Endothelial cell of umbilical vein (primary cell): Measurements from ENCODE around the gene SGK2. TPM values are rescaled to one million over a fixed set of nuclear protein-coding genes. Genes with fewer than 3 reads are reported as not detected.

Source experiments
- BruUV-seq: library from RNA; stranded (reverse); fragments of 400-500 nt; replicated peaks from 2 replicates; lab custom pipeline; 2021; lab: Mats Ljungman, UMichigan
- CTCF ChIA-PET: fragments of 300-600, 350-600 bp; sonication (Branson Sonifier 250); formaldehyde crosslinking; loops from one replicate; lab custom pipeline; 2021; ENCODE audit warnings: antibody characterized with exemption, inconsistent platforms; lab: Charles Lee
- POLR2A ChIA-PET: fragments of 300-600, 350-600 bp; sonication (Branson Sonifier 250); formaldehyde crosslinking; loops from one replicate; lab custom pipeline; 2021; ENCODE audit warnings: antibody characterized with exemption, inconsistent platforms; lab: Charles Lee
- DNase-seq: peaks from one replicate; pipeline ENCODE4 v3.0.0-alpha.2; 2011; ENCODE audit warnings: low read depth, low spot score
- FAIRE-seq: peaks from 2 replicates; lab custom pipeline; 2011; peaks lifted over from hg19 to GRCh38; lab: Jason Lieb, UNC
- H2AFZ ChIP-seq: 2 replicates; pipeline ENCODE4 v1.6.0; 2012; ENCODE audit warnings: low read depth, low read length, control low read depth, inconsistent platforms
- H3K27ac ChIP-seq: 2 replicates; pipeline ENCODE4 v1.5.1; 2011; ENCODE audit warnings: low read depth, mild to moderate bottlenecking, control low read depth, low read length, moderate library complexity; ENCODE audit not compliant: insufficient read depth
- H3K27me3 ChIP-seq, 2 experiments: 2 replicates each; pipeline versions ENCODE4 v1.6.0 to v1.6.1; 2011; ENCODE audit warnings: low read length in 2 of 2, mixed read lengths in 1 of 2; ENCODE audit not compliant: control insufficient read depth in 2 of 2, insufficient read depth in 2 of 2
- H3K36me3 ChIP-seq, 2 experiments: 2 replicates in 1 of 2; 3 replicates in 1 of 2; pipeline ENCODE4 v1.5.1; 2011; ENCODE audit warnings: low read length in 2 of 2, mild to moderate bottlenecking in 1 of 2, moderate library complexity in 1 of 2; ENCODE audit not compliant: control insufficient read depth in 2 of 2, insufficient read depth in 2 of 2; ENCODE audit errors: extremely low read depth in 1 of 2
- H3K4me1 ChIP-seq: 3 replicates; pipeline ENCODE4 v1.5.1; 2011; ENCODE audit warnings: mild to moderate bottlenecking, low read length; ENCODE audit not compliant: control insufficient read depth, insufficient read depth; ENCODE audit errors: extremely low read depth
- H3K4me2 ChIP-seq: 2 replicates; pipeline ENCODE4 v1.6.1; 2011; ENCODE audit warnings: low read length, control low read depth, mixed read lengths; ENCODE audit not compliant: insufficient read depth
- H3K4me3 ChIP-seq, 3 experiments: fragments of 200-600 bp in 1 of 3; sonication (generic), shearing (Covaris generic) in 1 of 3; replicated peaks in 1 of 3; 2 replicates each; pipeline ENCODE4 v1.5.1; 2011 to 2016; ENCODE audit warnings: control low read depth in 3 of 3, low read length in 3 of 3, mild to moderate bottlenecking in 2 of 3, inconsistent platforms in 1 of 3, low read depth in 1 of 3, moderate library complexity in 1 of 3; ENCODE audit not compliant: insufficient read depth in 1 of 3
- H3K79me2 ChIP-seq: 2 replicates; pipeline ENCODE4 v1.6.0; 2012; ENCODE audit warnings: low read length, inconsistent platforms; ENCODE audit not compliant: control insufficient read depth, insufficient read depth
- H3K9ac ChIP-seq: replicated peaks from 2 replicates; pipeline ENCODE3; 2011; ENCODE audit warnings: low read length, control low read depth; ENCODE audit not compliant: insufficient read depth; ENCODE audit errors: extremely low read depth
- H3K9me1 ChIP-seq: replicated peaks from 3 replicates; pipeline ENCODE4 v1.6.0; 2011; ENCODE audit warnings: mild to moderate bottlenecking, low read length; ENCODE audit not compliant: control insufficient read depth, insufficient read depth; ENCODE audit errors: extremely low read depth
- H3K9me3 ChIP-seq: replicated peaks from 2 replicates; pipeline ENCODE4 v1.5.1; 2012; ENCODE audit warnings: low read length, inconsistent platforms; ENCODE audit not compliant: control insufficient read depth, insufficient read depth
- H4K20me1 ChIP-seq: replicated peaks from 2 replicates; pipeline ENCODE3; 2011; ENCODE audit warnings: mild to moderate bottlenecking, low read length; ENCODE audit not compliant: control insufficient read depth, insufficient read depth; ENCODE audit errors: extremely low read depth
- EZH2 ChIP-seq: IDR thresholded peaks from 2 replicates; pipeline ENCODE4 v1.6.1; 2012; ENCODE audit warnings: borderline replicate concordance, low read depth, mild to moderate bottlenecking, moderate library complexity, low read length, inconsistent platforms; ENCODE audit not compliant: severe bottlenecking
- FOS ChIP-seq: IDR thresholded peaks from 2 replicates; pipeline ENCODE4 v1.6.1; 2011; ENCODE audit warnings: mild to moderate bottlenecking, low read length, moderate library complexity, borderline replicate concordance; ENCODE audit not compliant: insufficient read depth
- GATA2 ChIP-seq: IDR thresholded peaks from 2 replicates; pipeline ENCODE4 v1.7.0; 2011; ENCODE audit warnings: low read depth, mild to moderate bottlenecking, moderate library complexity, mixed read lengths, low read length; ENCODE audit not compliant: insufficient read length, insufficient read depth
- JUN ChIP-seq: IDR thresholded peaks from 2 replicates; pipeline ENCODE4 v1.6.1; 2011; ENCODE audit warnings: borderline replicate concordance, low read depth; ENCODE audit not compliant: insufficient read length, insufficient read depth
- MYC ChIP-seq: IDR thresholded peaks from one replicate; pipeline ENCODE4 v1.6.1; 2011; ENCODE audit warnings: mild to moderate bottlenecking, low read depth, low read length
- POLR2A ChIP-seq: IDR thresholded peaks from 2 replicates; pipeline ENCODE4 v1.6.1; 2012; ENCODE audit warnings: low read depth, mild to moderate bottlenecking, control low read depth, low read length
- POLR2AphosphoS5 ChIP-seq: IDR thresholded peaks from 2 replicates; pipeline ENCODE4 v1.6.1; 2012; ENCODE audit warnings: low read depth, mild to moderate bottlenecking, control low read depth, low read length, moderate library complexity; ENCODE audit not compliant: insufficient read depth
- dilution Hi-C: fragments of 300-500 bp; cut with MboI; formaldehyde crosslinking; loops from one replicate; pipeline ENCODE4 v1.15.0; 2019; ENCODE audit warnings: low sequenced_read_pairs; ENCODE audit not compliant: extremely low pct_ligation_motif_present
- intact Hi-C: fragments of 100-400 bp; cut with micrococcal nuclease; formaldehyde crosslinking; loops from one replicate; pipeline ENCODE4 v1.10.0; 2022
- polyA plus RNA-seq, 4 experiments: library from polyadenylated mRNA; depleted of rRNA in 3 of 4; stranded (reverse) in 3 of 4; unstranded in 1 of 4; fragments of >200 nt; gene quantifications; 2 replicates each; pipeline versions ENCODE4 v1.2.1 to v1.2.3, GENCODE V29; 2011 to 2012; ENCODE audit warnings: missing spikeins in 1 of 4
- total RNA-seq: library from RNA; stranded (reverse); gene quantifications from 2 replicates; pipeline ENCODE4 v1.2.3, GENCODE V29; 2021
- TF ChIP-seq, protein P1 (sequence below): IDR thresholded peaks from 2 replicates; pipeline ENCODE4 v1.6.1; 2011; ENCODE audit not compliant: insufficient read depth, insufficient read length
- TF ChIP-seq, protein P2 (sequence below), 2 donors: IDR thresholded peaks; 1 replicate in 1 of 2; 2 replicates in 1 of 2; pipeline ENCODE4 v1.5.1; 2011; ENCODE audit warnings: low read length in 2 of 2, mild to moderate bottlenecking in 2 of 2, moderate library complexity in 2 of 2, control low read depth in 1 of 2, inconsistent platforms in 1 of 2, low read depth in 1 of 2; ENCODE audit not compliant: insufficient read depth in 1 of 2; ENCODE audit errors: extremely low read depth in 1 of 2

SGK2 gene
- total and polyA plus RNA-seq, 2 donors (not counting 3 experiments of a cell fraction or from before 2014, with no cell fraction given), result 0.21 to 0.27 TPM

DNA sequence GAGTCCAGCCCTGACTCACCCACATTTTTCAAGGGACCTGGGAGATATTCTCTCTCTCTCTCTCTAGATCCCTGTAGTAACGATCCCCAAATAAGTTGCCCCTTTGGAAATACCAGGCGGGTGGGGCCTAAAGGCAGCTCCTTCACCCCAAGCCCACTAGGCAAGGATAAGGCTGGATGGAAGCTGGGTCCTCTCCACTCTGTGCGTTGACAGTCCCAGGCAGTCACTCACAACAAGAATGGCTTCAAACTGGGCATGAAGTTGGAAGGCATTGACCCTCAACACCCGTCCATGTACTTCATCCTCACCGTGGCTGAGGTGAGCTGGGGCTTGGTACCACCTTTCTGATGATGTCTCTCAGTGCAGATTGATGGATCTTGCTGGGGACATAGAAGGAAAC lies 29.8 kb upstream of the SGK2 start:
- H4K20me1 ChIP-seq, result no peaks in the 10 kb centered on the region
- ChIA-PET POLR2A (no interaction called here), CTCF (interaction anchor here (0.6 to 6.9 kb wide), 5 partner anchors 9 to 219 kb away, joined by 3 to 48 read pairs (median 5); no protein-coding TSS in a partner anchor)
- DNase-seq, result no peak
- no peaks in the 10 kb centered on the region for H3K36me3 ChIP-seq
- BruUV-seq, result no TSS peak
- no peak overlapping the region for H3K27ac ChIP-seq
- no peak overlapping the region for H3K9ac ChIP-seq
- no peak overlapping the region for H2AFZ ChIP-seq
- H3K9me3 ChIP-seq, result no peaks in the 10 kb centered on the region
- no peak overlapping the region for H3K4me2 ChIP-seq
- TF ChIP-seq JUN, result no peak
- TF ChIP-seq EZH2, result no peak
- TF ChIP-seq FOS, result no peak
- TF ChIP-seq POLR2AphosphoS5, result no peak
- no peak for TF ChIP-seq POLR2A
- TF ChIP-seq, protein P1, sequence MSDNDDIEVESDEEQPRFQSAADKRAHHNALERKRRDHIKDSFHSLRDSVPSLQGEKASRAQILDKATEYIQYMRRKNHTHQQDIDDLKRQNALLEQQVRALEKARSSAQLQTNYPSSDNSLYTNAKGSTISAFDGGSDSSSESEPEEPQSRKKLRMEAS, result no peak
- no peak for TF ChIP-seq GATA2
- TF ChIP-seq, protein P2, sequence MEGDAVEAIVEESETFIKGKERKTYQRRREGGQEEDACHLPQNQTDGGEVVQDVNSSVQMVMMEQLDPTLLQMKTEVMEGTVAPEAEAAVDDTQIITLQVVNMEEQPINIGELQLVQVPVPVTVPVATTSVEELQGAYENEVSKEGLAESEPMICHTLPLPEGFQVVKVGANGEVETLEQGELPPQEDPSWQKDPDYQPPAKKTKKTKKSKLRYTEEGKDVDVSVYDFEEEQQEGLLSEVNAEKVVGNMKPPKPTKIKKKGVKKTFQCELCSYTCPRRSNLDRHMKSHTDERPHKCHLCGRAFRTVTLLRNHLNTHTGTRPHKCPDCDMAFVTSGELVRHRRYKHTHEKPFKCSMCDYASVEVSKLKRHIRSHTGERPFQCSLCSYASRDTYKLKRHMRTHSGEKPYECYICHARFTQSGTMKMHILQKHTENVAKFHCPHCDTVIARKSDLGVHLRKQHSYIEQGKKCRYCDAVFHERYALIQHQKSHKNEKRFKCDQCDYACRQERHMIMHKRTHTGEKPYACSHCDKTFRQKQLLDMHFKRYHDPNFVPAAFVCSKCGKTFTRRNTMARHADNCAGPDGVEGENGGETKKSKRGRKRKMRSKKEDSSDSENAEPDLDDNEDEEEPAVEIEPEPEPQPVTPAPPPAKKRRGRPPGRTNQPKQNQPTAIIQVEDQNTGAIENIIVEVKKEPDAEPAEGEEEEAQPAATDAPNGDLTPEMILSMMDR (IDR thresholded peaks at IDR 0.05; ENCODE audit: extremely low read depth in 1 of 2, insufficient read depth in 1 of 2, low read depth in 1 of 2, low read length in 2 of 2), result no peak
- no peak for TF ChIP-seq MYC
- no peaks in the 10 kb centered on the region for H3K4me1 ChIP-seq
- no peaks in the 10 kb centered on the region for H3K79me2 ChIP-seq
- FAIRE-seq, result no peak
- dilution Hi-C loops (no loop called here), intact Hi-C loops (no loop called here)
- no peaks in the 10 kb centered on the region for H3K9me1 ChIP-seq
- no peaks in the 10 kb centered on the region for H3K27me3 ChIP-seq
- no peak overlapping the region for H3K4me3 ChIP-seq
